HCT116 (cell line): ENCODE data around the gene STARD3.

Experiments
- EZH2 ChIP-seq: fragments of 200-600 bp; sonication (generic); IDR thresholded peaks from 2 replicates; pipeline ENCODE4 v1.6.1; 2017; ENCODE audit warnings: antibody characterized with exemption, mixed run types
- FOSL1 ChIP-seq: IDR thresholded peaks from 2 replicates; pipeline ENCODE4 v1.6.1; 2012; ENCODE audit warnings: low read depth
- POLR2A ChIP-seq: IDR thresholded peaks from 2 replicates; pipeline ENCODE4 v1.7.0; 2011; ENCODE audit warnings: borderline replicate concordance; ENCODE audit not compliant: insufficient read depth, insufficient read length; ENCODE audit errors: extremely low read depth
- POLR2AphosphoS5 ChIP-seq: IDR thresholded peaks from 2 replicates; pipeline ENCODE4 v1.6.1; 2011; ENCODE audit warnings: mild to moderate bottlenecking, low read depth, low read length, moderate library complexity
- RAD21 ChIP-seq: IDR thresholded peaks from 2 replicates; pipeline ENCODE4 v1.6.1; 2012; ENCODE audit warnings: low read depth, mild to moderate bottlenecking
- SIN3A ChIP-seq: IDR thresholded peaks from 2 replicates; pipeline ENCODE4 v1.6.1; 2012; ENCODE audit warnings: low read depth
- SP1 ChIP-seq: IDR thresholded peaks from 2 replicates; pipeline ENCODE4 v1.6.1; 2012; ENCODE audit warnings: low read depth
- YY1 ChIP-seq: IDR thresholded peaks from 2 replicates; pipeline ENCODE4 v1.6.1; 2011; ENCODE audit warnings: low read length, low read depth, moderate library complexity, mild to moderate bottlenecking; ENCODE audit not compliant: insufficient replicate concordance; ENCODE audit errors: extremely low read depth
- TF ChIP-seq, protein P1 (sequence below): IDR thresholded peaks from 2 replicates; pipeline ENCODE4 v1.6.1; 2011; ENCODE audit warnings: mild to moderate bottlenecking, low read length, moderate library complexity; ENCODE audit not compliant: insufficient replicate concordance; ENCODE audit errors: extremely low read depth
- TF ChIP-seq, protein P2 (sequence below), 3 experiments: fragments of 200-600 bp in 1 of 3; sonication (generic) in 1 of 3; IDR thresholded peaks in 2 of 3; conservative IDR thresholded peaks in 1 of 3; 2 replicates each; pipeline ENCODE4 v1.5.1; 2012 to 2017; ENCODE audit warnings: low read depth in 2 of 3, low read length in 2 of 3, antibody characterized with exemption in 1 of 3, borderline replicate concordance in 1 of 3, control low read depth in 1 of 3, mild to moderate bottlenecking in 1 of 3, mixed read lengths in 1 of 3, mixed run types in 1 of 3, moderate library complexity in 1 of 3; ENCODE audit not compliant: insufficient read depth in 1 of 3
- TF ChIP-seq, protein P3 (sequence below): IDR thresholded peaks from 2 replicates; pipeline ENCODE4 v1.6.1; 2012; ENCODE audit warnings: low read depth
- TF ChIP-seq, protein P4 (sequence below): IDR thresholded peaks from 2 replicates; pipeline ENCODE4 v1.6.1; 2012

DNA sequence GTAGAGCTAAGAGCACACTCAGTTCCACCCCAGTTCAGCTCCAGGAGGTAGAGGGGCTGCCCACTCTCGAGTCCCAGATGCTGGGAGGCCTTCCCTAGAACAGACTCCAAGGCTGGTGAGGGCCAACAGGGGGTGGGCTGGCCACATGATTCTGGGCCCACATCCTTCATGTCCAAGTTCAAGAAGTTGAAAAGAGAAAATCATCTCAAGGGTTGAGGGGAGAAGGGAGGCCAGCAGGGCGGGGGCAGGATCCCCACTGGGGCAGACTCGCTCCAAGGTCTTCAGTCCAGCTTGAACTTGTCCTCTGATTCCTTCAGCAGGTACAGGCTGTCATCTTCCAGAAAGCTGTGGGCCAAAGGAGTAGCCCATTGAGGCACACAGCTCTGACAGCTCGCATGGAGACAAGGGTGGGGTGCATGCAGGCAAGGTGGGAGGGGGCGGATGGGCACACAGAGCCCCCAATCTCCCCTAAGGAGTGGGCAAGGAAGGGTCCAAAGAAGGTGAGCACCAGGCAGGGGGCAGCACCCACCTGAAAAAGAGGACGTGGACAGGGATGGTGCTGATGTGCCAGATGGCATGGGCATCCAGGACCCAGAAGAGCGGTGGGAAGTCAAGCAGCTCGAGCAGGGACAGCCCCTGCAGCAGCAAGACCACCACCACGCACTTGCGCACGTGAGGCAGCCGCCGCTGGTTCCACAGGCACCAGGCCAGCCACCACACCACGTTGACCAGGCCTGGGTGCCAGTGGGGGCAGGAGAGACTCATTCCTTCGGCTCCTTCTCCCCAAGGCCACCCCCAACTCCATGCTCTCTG, 35.8 kb downstream of the STARD3 start:
- no peak for TF ChIP-seq EZH2
- no peak for TF ChIP-seq POLR2A
- TF ChIP-seq, protein P1, sequence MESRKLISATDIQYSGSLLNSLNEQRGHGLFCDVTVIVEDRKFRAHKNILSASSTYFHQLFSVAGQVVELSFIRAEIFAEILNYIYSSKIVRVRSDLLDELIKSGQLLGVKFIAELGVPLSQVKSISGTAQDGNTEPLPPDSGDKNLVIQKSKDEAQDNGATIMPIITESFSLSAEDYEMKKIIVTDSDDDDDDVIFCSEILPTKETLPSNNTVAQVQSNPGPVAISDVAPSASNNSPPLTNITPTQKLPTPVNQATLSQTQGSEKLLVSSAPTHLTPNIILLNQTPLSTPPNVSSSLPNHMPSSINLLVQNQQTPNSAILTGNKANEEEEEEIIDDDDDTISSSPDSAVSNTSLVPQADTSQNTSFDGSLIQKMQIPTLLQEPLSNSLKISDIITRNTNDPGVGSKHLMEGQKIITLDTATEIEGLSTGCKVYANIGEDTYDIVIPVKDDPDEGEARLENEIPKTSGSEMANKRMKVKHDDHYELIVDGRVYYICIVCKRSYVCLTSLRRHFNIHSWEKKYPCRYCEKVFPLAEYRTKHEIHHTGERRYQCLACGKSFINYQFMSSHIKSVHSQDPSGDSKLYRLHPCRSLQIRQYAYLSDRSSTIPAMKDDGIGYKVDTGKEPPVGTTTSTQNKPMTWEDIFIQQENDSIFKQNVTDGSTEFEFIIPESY, result no peak
- TF ChIP-seq, protein P2, sequence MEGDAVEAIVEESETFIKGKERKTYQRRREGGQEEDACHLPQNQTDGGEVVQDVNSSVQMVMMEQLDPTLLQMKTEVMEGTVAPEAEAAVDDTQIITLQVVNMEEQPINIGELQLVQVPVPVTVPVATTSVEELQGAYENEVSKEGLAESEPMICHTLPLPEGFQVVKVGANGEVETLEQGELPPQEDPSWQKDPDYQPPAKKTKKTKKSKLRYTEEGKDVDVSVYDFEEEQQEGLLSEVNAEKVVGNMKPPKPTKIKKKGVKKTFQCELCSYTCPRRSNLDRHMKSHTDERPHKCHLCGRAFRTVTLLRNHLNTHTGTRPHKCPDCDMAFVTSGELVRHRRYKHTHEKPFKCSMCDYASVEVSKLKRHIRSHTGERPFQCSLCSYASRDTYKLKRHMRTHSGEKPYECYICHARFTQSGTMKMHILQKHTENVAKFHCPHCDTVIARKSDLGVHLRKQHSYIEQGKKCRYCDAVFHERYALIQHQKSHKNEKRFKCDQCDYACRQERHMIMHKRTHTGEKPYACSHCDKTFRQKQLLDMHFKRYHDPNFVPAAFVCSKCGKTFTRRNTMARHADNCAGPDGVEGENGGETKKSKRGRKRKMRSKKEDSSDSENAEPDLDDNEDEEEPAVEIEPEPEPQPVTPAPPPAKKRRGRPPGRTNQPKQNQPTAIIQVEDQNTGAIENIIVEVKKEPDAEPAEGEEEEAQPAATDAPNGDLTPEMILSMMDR (IDR thresholded peaks at IDR 0.05 in 2 of 3, conservative IDR thresholded peaks at IDR 0.05 in 1 of 3; ENCODE audit: borderline replicate concordance in 1 of 3, insufficient read depth in 1 of 3, low read depth in 2 of 3, low read length in 2 of 3), result no peak
- no peak for TF ChIP-seq POLR2AphosphoS5
- no peak for TF ChIP-seq SP1
- TF ChIP-seq, protein P3, sequence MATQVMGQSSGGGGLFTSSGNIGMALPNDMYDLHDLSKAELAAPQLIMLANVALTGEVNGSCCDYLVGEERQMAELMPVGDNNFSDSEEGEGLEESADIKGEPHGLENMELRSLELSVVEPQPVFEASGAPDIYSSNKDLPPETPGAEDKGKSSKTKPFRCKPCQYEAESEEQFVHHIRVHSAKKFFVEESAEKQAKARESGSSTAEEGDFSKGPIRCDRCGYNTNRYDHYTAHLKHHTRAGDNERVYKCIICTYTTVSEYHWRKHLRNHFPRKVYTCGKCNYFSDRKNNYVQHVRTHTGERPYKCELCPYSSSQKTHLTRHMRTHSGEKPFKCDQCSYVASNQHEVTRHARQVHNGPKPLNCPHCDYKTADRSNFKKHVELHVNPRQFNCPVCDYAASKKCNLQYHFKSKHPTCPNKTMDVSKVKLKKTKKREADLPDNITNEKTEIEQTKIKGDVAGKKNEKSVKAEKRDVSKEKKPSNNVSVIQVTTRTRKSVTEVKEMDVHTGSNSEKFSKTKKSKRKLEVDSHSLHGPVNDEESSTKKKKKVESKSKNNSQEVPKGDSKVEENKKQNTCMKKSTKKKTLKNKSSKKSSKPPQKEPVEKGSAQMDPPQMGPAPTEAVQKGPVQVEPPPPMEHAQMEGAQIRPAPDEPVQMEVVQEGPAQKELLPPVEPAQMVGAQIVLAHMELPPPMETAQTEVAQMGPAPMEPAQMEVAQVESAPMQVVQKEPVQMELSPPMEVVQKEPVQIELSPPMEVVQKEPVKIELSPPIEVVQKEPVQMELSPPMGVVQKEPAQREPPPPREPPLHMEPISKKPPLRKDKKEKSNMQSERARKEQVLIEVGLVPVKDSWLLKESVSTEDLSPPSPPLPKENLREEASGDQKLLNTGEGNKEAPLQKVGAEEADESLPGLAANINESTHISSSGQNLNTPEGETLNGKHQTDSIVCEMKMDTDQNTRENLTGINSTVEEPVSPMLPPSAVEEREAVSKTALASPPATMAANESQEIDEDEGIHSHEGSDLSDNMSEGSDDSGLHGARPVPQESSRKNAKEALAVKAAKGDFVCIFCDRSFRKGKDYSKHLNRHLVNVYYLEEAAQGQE, result no peak
- TF ChIP-seq YY1, result no peak
- no peak for TF ChIP-seq SIN3A
- TF ChIP-seq RAD21, result no peak
- no peak for TF ChIP-seq FOSL1
- TF ChIP-seq, protein P4, sequence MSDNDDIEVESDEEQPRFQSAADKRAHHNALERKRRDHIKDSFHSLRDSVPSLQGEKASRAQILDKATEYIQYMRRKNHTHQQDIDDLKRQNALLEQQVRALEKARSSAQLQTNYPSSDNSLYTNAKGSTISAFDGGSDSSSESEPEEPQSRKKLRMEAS, result no peak
